IMR-90 (cell line): Measurements from ENCODE around the gene PTPRQ. TPM values are rescaled to one million over a fixed set of nuclear protein-coding genes. Genes with fewer than 3 reads are reported as not detected.

Experiments
- ATAC-seq: fragments of 200-7000 bp; cut with Tn5 transposase; 2 replicates; pipeline ENCODE4 v1.9.1; 2020; ENCODE audit warnings: low read depth, mild to moderate bottlenecking, moderate library complexity
- BruUV-seq: library from RNA; stranded (reverse); fragments of 400-500 nt; replicated peaks from 2 replicates; lab custom pipeline; 2021; lab: Mats Ljungman, UMichigan
- CTCF ChIA-PET: fragments of 300-600 bp; formaldehyde crosslinking; extraction: SDS; loops from one replicate; lab custom pipeline; 2021; ENCODE audit warnings: antibody characterized with exemption; lab: Yijun Ruan, JAX
- POLR2A ChIA-PET: fragments of 300-600 bp; sonication (Branson Sonifier 250); formaldehyde crosslinking; loops from one replicate; lab custom pipeline; 2022; ENCODE audit warnings: antibody characterized with exemption; ENCODE audit not compliant: unreplicated experiment; lab: Charles Lee
- DNase-seq: peaks from one replicate; pipeline ENCODE4 v3.0.0; 2013
- H2AFZ ChIP-seq: replicated peaks from 2 replicates; pipeline ENCODE3; 2013; ENCODE audit warnings: low read length, mild to moderate bottlenecking; ENCODE audit not compliant: poor library complexity
- H2AK5ac ChIP-seq: 2 replicates; pipeline ENCODE4 v1.6.1; 2013; ENCODE audit warnings: low read depth, low read length, inconsistent platforms
- H2AK9ac ChIP-seq: replicated peaks from 2 replicates; pipeline ENCODE3; 2013; ENCODE audit warnings: mild to moderate bottlenecking, low read depth, low read length, moderate library complexity; ENCODE audit not compliant: poor library complexity
- H2BK120ac ChIP-seq: 2 replicates; pipeline ENCODE4 v1.6.1; 2013; ENCODE audit warnings: low read depth, low read length, inconsistent platforms
- H2BK15ac ChIP-seq: 3 replicates; pipeline ENCODE4 v1.6.1; 2013; ENCODE audit warnings: low read depth, low read length, inconsistent platforms
- H2BK20ac ChIP-seq: 2 replicates; pipeline ENCODE4 v1.6.1; 2013; ENCODE audit warnings: low read depth, mild to moderate bottlenecking, inconsistent platforms, low read length, moderate library complexity
- H2BK5ac ChIP-seq: 2 replicates; pipeline ENCODE4 v1.6.1; 2013; ENCODE audit warnings: mild to moderate bottlenecking, low read depth, low read length, inconsistent platforms; ENCODE audit not compliant: poor library complexity, severe bottlenecking
- H3K14ac ChIP-seq: replicated peaks from 2 replicates; pipeline ENCODE4 v1.6.1; 2013; ENCODE audit warnings: low read depth, low read length, inconsistent platforms
- H3K18ac ChIP-seq: 2 replicates; pipeline ENCODE4 v1.6.1; 2013; ENCODE audit warnings: low read depth, low read length, control low read depth
- H3K23ac ChIP-seq: 2 replicates; pipeline ENCODE4 v1.6.1; 2013; ENCODE audit warnings: low read depth, low read length, inconsistent platforms
- H3K27ac ChIP-seq: 2 replicates; pipeline ENCODE4 v1.5.1; 2013; ENCODE audit warnings: mild to moderate bottlenecking, control low read depth, low read length; ENCODE audit not compliant: insufficient read depth
- H3K27me3 ChIP-seq: 2 replicates; pipeline ENCODE4 v1.6.1; 2013; ENCODE audit warnings: low read length; ENCODE audit not compliant: control insufficient read depth, insufficient read depth
- H3K36me3 ChIP-seq: 2 replicates; pipeline ENCODE4 v1.6.1; 2013; ENCODE audit warnings: low read length, mixed read lengths; ENCODE audit not compliant: control insufficient read depth, insufficient read depth
- H3K4ac ChIP-seq: 2 replicates; pipeline ENCODE4 v1.6.1; 2013; ENCODE audit warnings: low read depth, low read length, inconsistent platforms
- H3K4me1 ChIP-seq: 2 replicates; pipeline ENCODE4 v1.6.1; 2013; ENCODE audit warnings: low read length, mixed read lengths; ENCODE audit not compliant: control insufficient read depth, insufficient read depth
- H3K4me2 ChIP-seq: 2 replicates; pipeline ENCODE4 v1.6.1; 2013; ENCODE audit warnings: low read depth, mild to moderate bottlenecking, control low read depth, low read length, moderate library complexity
- H3K4me3 ChIP-seq: 2 replicates; pipeline ENCODE4 v1.5.1; 2013; ENCODE audit warnings: low read depth, mild to moderate bottlenecking, control low read depth, low read length, moderate library complexity; ENCODE audit not compliant: insufficient read depth
- H3K56ac ChIP-seq: 2 replicates; pipeline ENCODE4 v1.6.1; 2013; ENCODE audit warnings: low read length, inconsistent platforms; ENCODE audit not compliant: insufficient read depth; ENCODE audit errors: extremely low read depth
- H3K79me1 ChIP-seq, 2 experiments: 2 replicates each; pipeline ENCODE4 v1.6.1; 2013; ENCODE audit warnings: low read length in 2 of 2, inconsistent platforms in 1 of 2, low read depth in 1 of 2
- H3K9ac ChIP-seq: 2 replicates; pipeline ENCODE4 v1.6.1; 2013; ENCODE audit warnings: low read depth, low read length, control low read depth
- H3K9me1 ChIP-seq: 2 replicates; pipeline ENCODE4 v1.6.1; 2013; ENCODE audit warnings: low read length, inconsistent platforms; ENCODE audit not compliant: insufficient read depth
- H3K9me3 ChIP-seq: 2 replicates; pipeline ENCODE4 v1.6.1; 2013; ENCODE audit warnings: low read length; ENCODE audit not compliant: control insufficient read depth, insufficient read depth
- H4K20me1 ChIP-seq: 2 replicates; pipeline ENCODE4 v1.6.1; 2013; ENCODE audit warnings: low read length, inconsistent platforms; ENCODE audit not compliant: insufficient read depth
- H4K5ac ChIP-seq: 2 replicates; pipeline ENCODE4 v1.6.1; 2013; ENCODE audit warnings: mild to moderate bottlenecking, low read depth, low read length, control low read depth
- H4K8ac ChIP-seq, 2 experiments: 2 replicates each; pipeline ENCODE4 v1.6.1; 2013; ENCODE audit warnings: low read depth in 2 of 2, low read length in 2 of 2, control low read depth in 1 of 2, inconsistent platforms in 1 of 2
- H4K91ac ChIP-seq: 2 replicates; pipeline ENCODE4 v1.6.1; 2013; ENCODE audit warnings: low read depth, low read length, inconsistent platforms; ENCODE audit not compliant: insufficient read depth
- BHLHE40 ChIP-seq: fragments of 150-350 bp; IDR thresholded peaks from 2 replicates; pipeline ENCODE4 v1.6.1; 2016; ENCODE audit warnings: mild to moderate bottlenecking, low read depth, low read length
- CEBPB ChIP-seq: IDR thresholded peaks from 2 replicates; pipeline ENCODE4 v1.6.1; 2012; ENCODE audit warnings: low read depth, low read length, improper control_type of control experiment
- CHD1 ChIP-seq: IDR thresholded peaks from 2 replicates; pipeline ENCODE4 v1.6.1; 2012; ENCODE audit warnings: low read depth, low read length, improper control_type of control experiment
- CTCF ChIP-seq: conservative IDR thresholded peaks from 2 replicates; pipeline ENCODE4 v1.5.1; 2012; ENCODE audit warnings: mild to moderate bottlenecking, low read depth, low read length, improper control_type of control experiment
- ELK1 ChIP-seq: fragments of 150-350 bp; IDR thresholded peaks from 2 replicates; pipeline ENCODE4 v1.6.1; 2016; ENCODE audit warnings: low read depth, mild to moderate bottlenecking, low read length, moderate library complexity, borderline replicate concordance
- FOS ChIP-seq: fragments of 150-350 bp; IDR thresholded peaks from 2 replicates; pipeline ENCODE4 v1.6.1; 2016; ENCODE audit warnings: low read depth, low read length
- MAFK ChIP-seq: IDR thresholded peaks from 2 replicates; pipeline ENCODE4 v1.6.1; 2012; ENCODE audit warnings: low read depth, low read length, improper control_type of control experiment
- MAZ ChIP-seq: IDR thresholded peaks from 2 replicates; pipeline ENCODE4 v1.6.1; 2012; ENCODE audit warnings: low read depth, mild to moderate bottlenecking, low read length, improper control_type of control experiment, moderate library complexity, borderline replicate concordance
- MXI1 ChIP-seq: IDR thresholded peaks from 2 replicates; pipeline ENCODE4 v1.6.1; 2012; ENCODE audit warnings: low read depth, mild to moderate bottlenecking, low read length, moderate library complexity, borderline replicate concordance
- NFE2L2 ChIP-seq: fragments of 150-350 bp; IDR thresholded peaks from 2 replicates; pipeline ENCODE4 v1.6.1; 2016; ENCODE audit warnings: low read depth, mild to moderate bottlenecking, low read length
- POLR2A ChIP-seq: IDR thresholded peaks from 2 replicates; pipeline ENCODE4 v1.6.1; 2012; ENCODE audit warnings: mild to moderate bottlenecking, low read depth, low read length
- RAD21 ChIP-seq: IDR thresholded peaks from 2 replicates; pipeline ENCODE4 v1.6.1; 2012; ENCODE audit warnings: low read length, improper control_type of control experiment
- RCOR1 ChIP-seq: IDR thresholded peaks from 2 replicates; pipeline ENCODE4 v1.6.1; 2012; ENCODE audit warnings: mild to moderate bottlenecking, low read length, improper control_type of control experiment; ENCODE audit not compliant: insufficient replicate concordance
- RFX5 ChIP-seq: IDR thresholded peaks from 2 replicates; pipeline ENCODE4 v1.8.0; 2012; ENCODE audit warnings: low read depth, mild to moderate bottlenecking, low read length, moderate library complexity
- SMC3 ChIP-seq: fragments of 150-350 bp; IDR thresholded peaks from 2 replicates; pipeline ENCODE4 v1.6.1; 2016; ENCODE audit warnings: low read depth, mild to moderate bottlenecking, antibody characterized with exemption, low read length, moderate library complexity
- USF2 ChIP-seq: fragments of 150-350 bp; IDR thresholded peaks from 2 replicates; pipeline ENCODE4 v1.6.1; 2017; ENCODE audit warnings: mild to moderate bottlenecking, antibody characterized with exemption, low read length, low read depth
- WGBS, 2 experiments: methylation state at CpG; one replicate each; pipeline versions ENCODE4 v1.1.5 to v1.1.7; 2013; ENCODE audit warnings: missing lambda C conversion rate in 2 of 2; ENCODE audit not compliant: insufficient read length in 1 of 2; ENCODE audit errors: extremely low coverage in 2 of 2; 5-methylcytosine and 5-hydroxymethylcytosine counted together
- dilution Hi-C: fragments of 300-500 bp; cut with HindIII; formaldehyde crosslinking; loops from one replicate; pipeline ENCODE4 v1.14.3; 2018; ENCODE audit warnings: low sequenced_read_pairs; ENCODE audit not compliant: unreplicated experiment
- in situ Hi-C: fragments of 300-500 bp; cut with MboI; formaldehyde crosslinking; loops from 3 replicates; pipeline ENCODE4 v1.14.3; 2019; ENCODE audit warnings: low sequenced_read_pairs, inconsistent platforms, mixed read lengths
- intact Hi-C: fragments of 100-400 bp; cut with micrococcal nuclease; formaldehyde crosslinking; loops from 2 replicates; pipeline ENCODE4 v1.10.0; 2022
- polyA plus RNA-seq, 3 experiments: library from polyadenylated mRNA; depleted of rRNA; stranded (reverse); fragments of >200 nt; gene quantifications; 2 replicates each; pipeline ENCODE4 v1.2.3, GENCODE V29; 2012; ENCODE audit warnings: low replicate concordance in 1 of 3
- total RNA-seq: library from RNA; depleted of rRNA; stranded (reverse); fragments of >200 nt; gene quantifications from 2 replicates; pipeline ENCODE4 v1.2.3, GENCODE V29; 2012

PTPRQ gene
- total and polyA plus RNA-seq, 2 of the 4 experiments (the other 2 are of a cell fraction): 0.96 to 1.4 TPM

GRCh38 chr12:80655751-80656150, 211.7 kb downstream of the PTPRQ start:
- TF ChIP-seq SMC3 (no peak), MAFK (no peak), NFE2L2 (no peak), MAZ (no peak), ELK1 (no peak), USF2 (no peak), CHD1 (no peak), CEBPB (no peak), POLR2A (no peak), RFX5 (no peak), RCOR1 (no peak), BHLHE40 (no peak), MXI1 (no peak), FOS (no peak), CTCF (no peak), RAD21 (no peak)
- no peak overlapping the region for H3K18ac ChIP-seq
- no peak overlapping the region for H4K8ac ChIP-seq
- WGBS, 2 experiments: no CpG with 5 or more reads among the region's 2 CpGs
- no peak overlapping the region for H4K5ac ChIP-seq
- no peak overlapping the region for H3K4me3 ChIP-seq
- POLR2A ChIA-PET: no interaction called here
- H3K27ac ChIP-seq: no peak overlapping the region
- no peak for ATAC-seq
- dilution Hi-C loops (no loop called here), intact Hi-C loops (no loop called here), in situ Hi-C loops (no loop called here)
- H4K91ac ChIP-seq: no peak overlapping the region
- H2BK5ac ChIP-seq: no peak overlapping the region
- no peak overlapping the region for H2BK15ac ChIP-seq
- H2AK9ac ChIP-seq: no peak overlapping the region
- no peak overlapping the region for H2BK120ac ChIP-seq
- H3K14ac ChIP-seq: no peak overlapping the region
- no peaks in the 10 kb centered on the region for H3K27me3 ChIP-seq
- no peak overlapping the region for H3K4me2 ChIP-seq
- no peak overlapping the region for H2AFZ ChIP-seq
- H4K20me1 ChIP-seq: no peaks in the 10 kb centered on the region
- H2AK5ac ChIP-seq: no peak overlapping the region
- H3K79me1 ChIP-seq: no peaks in the 10 kb centered on the region
- no peaks in the 10 kb centered on the region for H3K9me1 ChIP-seq
- CTCF ChIA-PET: no interaction called here
- no peaks in the 10 kb centered on the region for H3K9me3 ChIP-seq
- H3K36me3 ChIP-seq: no peaks in the 10 kb centered on the region
- peak; percentile 23 for DNase-seq
- no peak overlapping the region for H3K4ac ChIP-seq
- no peak overlapping the region for H3K9ac ChIP-seq
- no peaks in the 10 kb centered on the region for H3K4me1 ChIP-seq
- no peak overlapping the region for H3K23ac ChIP-seq
- H3K56ac ChIP-seq: no peak overlapping the region
- H2BK20ac ChIP-seq: no peak overlapping the region
- BruUV-seq: no TSS peak
